Stimulated activated naive CD8-positive, alpha-beta T cell treated with anti-CD3 and anti-CD28 coated beads, Interleukin-15, Interleukin-2, amounts not matched to agents 100 ng/mL and 50 ng/mL, for 24 hours (primary cell): ENCODE measurements around the gene FXYD4.
"Not testable (repeated sequence)": the region's sequence is repeated elsewhere in the genome, so short reads cannot be mapped to it uniquely, and the experiment has no call there.

Source experiments
- H3K27ac Mint-ChIP-seq: one replicate; pipeline ENCODE4 v1.8.0; 2021; ENCODE audit warnings: mild to moderate bottlenecking, mixed read lengths
- H3K27me3 Mint-ChIP-seq: one replicate; pipeline ENCODE4 v1.8.0; 2021; ENCODE audit warnings: mixed read lengths
- H3K36me3 Mint-ChIP-seq: one replicate; pipeline ENCODE4 v1.8.0; 2021; ENCODE audit warnings: low read depth, mixed read lengths
- H3K4me1 Mint-ChIP-seq: one replicate; pipeline ENCODE4 v1.8.0; 2021; ENCODE audit warnings: low read depth, mixed read lengths
- H3K4me3 Mint-ChIP-seq: one replicate; pipeline ENCODE4 v1.8.0; 2021; ENCODE audit warnings: mild to moderate bottlenecking, mixed read lengths
- H3K9me3 Mint-ChIP-seq: one replicate; pipeline ENCODE4 v1.8.0; 2021; ENCODE audit warnings: mixed read lengths

FXYD4 gene

DNA sequence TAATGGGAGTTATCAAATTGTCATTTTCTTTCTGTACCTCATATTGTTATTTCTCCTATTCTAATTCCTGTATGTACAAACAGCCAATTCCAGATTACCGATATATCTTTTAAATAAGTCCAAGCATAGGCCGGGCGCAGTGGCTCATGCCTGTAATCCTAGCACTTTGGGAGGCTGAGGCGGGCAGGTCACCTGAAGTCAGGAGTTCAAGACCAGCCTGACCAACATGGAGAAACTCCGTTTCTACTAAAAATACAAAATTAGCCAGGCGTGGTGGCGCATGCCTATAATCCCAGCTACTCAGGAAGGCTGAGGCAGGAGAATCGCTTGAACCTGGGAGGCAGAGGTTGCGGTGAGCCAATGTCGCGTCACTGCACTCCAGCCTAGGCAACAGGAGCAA lies 21.8 kb downstream of the FXYD4 start:
- not testable (repeated sequence) for H3K9me3 Mint-ChIP-seq, H3K27me3 Mint-ChIP-seq
- H3K36me3 Mint-ChIP-seq, result peaks cover 89% of the 10 kb centered on the region
- peak overlapping the region; percentile 33 for H3K4me3 Mint-ChIP-seq
- H3K27ac Mint-ChIP-seq, result peak overlapping the region; percentile 89
- H3K4me1 Mint-ChIP-seq, result peaks cover 80% of the 10 kb centered on the region

DNA sequence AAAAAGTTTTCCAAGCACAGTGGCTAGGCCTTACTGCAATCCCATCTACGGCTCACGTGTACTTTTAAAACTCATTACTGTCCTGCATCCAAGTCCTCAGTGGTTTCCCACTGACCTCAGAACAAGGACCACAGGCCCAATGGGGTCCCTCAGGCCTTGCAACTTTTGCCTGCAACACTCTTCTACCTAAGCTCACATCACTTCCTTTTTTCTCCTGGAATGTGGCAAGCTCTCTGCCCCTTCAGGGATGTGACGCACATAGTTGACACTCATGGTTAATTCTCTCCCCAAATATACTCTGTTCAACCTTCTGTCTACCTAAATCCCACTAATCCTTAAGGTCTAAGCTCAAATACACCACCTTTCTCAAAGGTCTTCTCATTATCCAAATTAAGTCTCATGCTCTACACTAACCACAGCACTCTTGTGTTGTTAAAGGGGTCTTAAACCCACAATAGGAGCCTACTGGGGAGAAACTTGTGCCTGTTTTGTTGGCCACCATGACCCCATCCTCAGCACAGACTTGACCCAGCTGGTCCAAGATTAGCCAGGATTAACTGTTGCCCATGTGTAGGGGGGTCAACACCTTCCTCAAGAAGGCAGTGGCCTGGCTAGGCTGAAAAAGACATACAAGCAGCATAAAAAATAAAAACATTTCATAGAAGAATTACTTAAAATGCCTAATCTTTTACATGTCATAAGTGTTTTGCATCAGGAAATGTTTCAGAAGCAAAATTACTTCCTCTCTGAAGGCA lies 22.3 kb downstream of the FXYD4 start:
- H3K27ac Mint-ChIP-seq, result peak overlapping the region; percentile 89
- peaks cover 78% of the 10 kb centered on the region for H3K4me1 Mint-ChIP-seq
- no peaks in the 10 kb centered on the region for H3K9me3 Mint-ChIP-seq
- peaks cover 86% of the 10 kb centered on the region for H3K36me3 Mint-ChIP-seq
- H3K27me3 Mint-ChIP-seq, result no peaks in the 10 kb centered on the region
- H3K4me3 Mint-ChIP-seq, result peak overlapping the region; percentile 42

DNA sequence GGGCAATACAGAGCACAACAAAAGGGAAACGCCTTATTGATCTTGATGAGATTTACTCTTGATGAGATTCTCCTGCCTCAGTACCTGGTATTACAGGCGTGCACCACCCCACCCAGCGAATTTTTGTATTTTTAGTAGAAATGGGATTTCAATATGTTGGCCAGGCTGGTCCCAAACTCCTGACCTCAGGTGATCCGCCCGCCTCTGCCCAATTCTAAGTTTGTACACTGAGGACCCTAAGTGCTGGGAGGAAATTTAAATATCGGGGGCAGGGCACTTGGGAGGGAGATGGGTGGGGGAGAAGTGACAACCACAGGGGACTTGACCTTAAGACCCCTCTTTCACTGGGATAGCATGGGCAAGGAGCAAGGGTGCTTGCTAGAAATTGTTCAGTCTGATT lies 23.4 kb downstream of the FXYD4 start:
- peak overlapping the region; percentile 88 for H3K4me3 Mint-ChIP-seq
- peak overlapping the region; percentile 92 for H3K27ac Mint-ChIP-seq
- H3K9me3 Mint-ChIP-seq, result no peaks in the 10 kb centered on the region

DNA sequence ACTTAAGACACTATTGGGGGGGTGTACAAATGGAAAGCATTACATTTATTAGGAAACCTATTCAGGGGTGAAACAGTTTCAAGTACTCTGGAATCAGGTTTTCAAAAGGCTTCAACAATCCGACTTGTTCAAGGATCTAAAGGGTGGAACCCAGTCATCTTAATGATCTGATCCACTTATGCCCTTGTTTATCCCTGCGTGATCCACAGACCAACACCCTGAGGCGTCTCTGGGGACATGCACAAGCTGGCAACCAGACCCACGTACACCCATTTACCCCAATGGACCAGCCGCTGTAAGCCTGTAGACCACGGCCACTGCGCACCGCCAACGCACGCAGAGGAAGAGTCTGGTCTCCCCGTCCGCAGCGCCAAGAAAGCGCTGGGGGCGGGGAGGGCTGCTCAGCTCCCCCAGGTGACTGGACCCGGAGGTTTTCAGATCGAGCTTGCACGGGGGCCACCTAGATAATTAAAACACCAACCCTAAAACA lies 24.2 kb downstream of the FXYD4 start:
- Mint-ChIP-seq H3K36me3 (peaks cover 84% of the 10 kb centered on the region), H3K4me1 (peaks cover 77% of the 10 kb centered on the region), H3K9me3 (no peaks in the 10 kb centered on the region), H3K4me3 (peak overlapping the region; percentile 88), H3K27ac (peak overlapping the region; percentile 92), H3K27me3 (no peaks in the 10 kb centered on the region)

More for the DNA sequence above, 23.4 kb downstream of the FXYD4 start:
- peaks cover 77% of the 10 kb centered on the region for H3K4me1 Mint-ChIP-seq
- peaks cover 85% of the 10 kb centered on the region for H3K36me3 Mint-ChIP-seq
- no peaks in the 10 kb centered on the region for H3K27me3 Mint-ChIP-seq

DNA sequence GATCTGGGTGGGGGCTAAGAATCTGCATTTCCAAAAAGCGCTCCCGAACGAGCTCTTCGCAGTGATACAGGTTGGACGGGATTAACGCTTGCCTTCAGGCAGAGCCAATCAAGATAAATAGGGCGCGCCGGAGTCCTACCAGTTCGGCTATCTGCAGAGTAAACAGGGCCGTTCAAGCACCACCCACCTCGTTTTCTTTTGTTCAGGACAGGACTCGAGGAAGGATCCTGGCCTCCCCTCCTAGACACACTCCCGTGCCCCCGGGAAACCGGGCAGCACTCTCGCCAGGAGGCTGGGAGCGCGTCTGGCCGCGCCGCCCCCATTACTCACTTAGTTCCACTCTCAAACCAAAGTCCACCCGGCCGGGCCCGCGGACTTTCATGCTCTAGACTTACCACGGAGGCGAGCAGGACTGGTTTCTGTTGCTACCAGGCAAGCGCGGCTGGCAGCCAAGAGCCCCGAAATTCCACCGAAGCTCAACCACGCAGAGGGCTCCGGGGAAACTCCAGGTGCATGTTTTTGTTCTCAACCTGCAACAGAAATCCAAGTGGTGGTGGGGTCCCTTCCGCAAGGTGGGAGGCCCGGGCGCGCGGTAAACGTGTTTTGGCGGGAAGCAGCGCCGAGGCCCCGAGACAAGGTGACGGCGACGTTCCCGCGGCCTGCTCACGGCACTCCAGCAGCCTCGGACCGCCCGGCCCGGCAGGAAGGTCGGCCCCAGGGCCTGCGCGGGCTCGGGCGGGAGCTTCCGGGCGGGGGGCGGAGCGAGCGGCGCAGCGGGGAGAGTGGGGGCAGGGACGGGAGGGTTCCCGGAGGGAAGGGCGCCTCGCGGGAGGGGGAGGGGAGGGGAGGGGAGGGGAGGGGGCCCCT lies 24.9 kb downstream of the FXYD4 start:
- Mint-ChIP-seq H3K27me3 (no peaks in the 10 kb centered on the region), H3K27ac (peak overlapping the region; percentile 92), H3K36me3 (peaks cover 81% of the 10 kb centered on the region), H3K9me3 (no peaks in the 10 kb centered on the region), H3K4me1 (peaks cover 77% of the 10 kb centered on the region), H3K4me3 (peak overlapping the region; percentile 93)

DNA sequence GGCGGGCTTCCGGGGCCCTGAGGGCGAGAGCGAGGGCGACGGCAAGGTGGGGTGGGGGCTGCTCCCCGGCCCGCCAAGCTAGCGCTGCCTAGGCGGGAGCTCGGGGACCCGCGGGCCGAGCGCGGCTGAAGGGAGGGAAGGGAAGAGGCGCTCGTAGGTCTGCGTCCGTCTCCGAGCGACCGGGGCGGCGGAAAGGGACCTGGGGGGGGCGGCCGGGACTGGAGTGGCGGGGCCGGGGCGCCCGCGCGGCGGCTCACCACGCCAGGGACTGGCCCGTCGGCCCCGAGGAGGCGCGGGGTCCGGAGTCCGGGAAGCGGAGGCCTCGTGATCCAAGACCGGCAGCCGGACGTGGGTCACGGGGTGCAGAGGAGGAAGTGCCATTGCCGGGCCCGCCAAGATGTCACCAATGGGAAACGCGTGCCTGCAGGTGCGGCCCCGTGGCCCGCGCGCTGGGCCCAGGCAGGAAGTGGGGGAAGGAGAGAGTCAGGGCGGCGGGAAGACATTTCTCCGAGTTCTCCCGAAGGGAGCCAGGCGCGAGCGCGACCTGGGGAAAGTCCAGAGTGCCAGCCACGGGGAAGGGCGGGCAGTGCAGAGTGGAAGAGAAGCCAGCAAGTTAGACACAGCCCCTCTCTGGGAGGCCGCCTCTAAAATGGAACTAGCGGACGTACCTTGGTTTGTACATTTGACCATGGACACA lies 25.6 kb downstream of the FXYD4 start:
- Mint-ChIP-seq H3K4me3 (peak overlapping the region; percentile 93), H3K36me3 (peaks cover 82% of the 10 kb centered on the region), H3K27me3 (no peaks in the 10 kb centered on the region), H3K27ac (peak overlapping the region; percentile 91), H3K4me1 (peaks cover 80% of the 10 kb centered on the region), H3K9me3 (no peaks in the 10 kb centered on the region)

DNA sequence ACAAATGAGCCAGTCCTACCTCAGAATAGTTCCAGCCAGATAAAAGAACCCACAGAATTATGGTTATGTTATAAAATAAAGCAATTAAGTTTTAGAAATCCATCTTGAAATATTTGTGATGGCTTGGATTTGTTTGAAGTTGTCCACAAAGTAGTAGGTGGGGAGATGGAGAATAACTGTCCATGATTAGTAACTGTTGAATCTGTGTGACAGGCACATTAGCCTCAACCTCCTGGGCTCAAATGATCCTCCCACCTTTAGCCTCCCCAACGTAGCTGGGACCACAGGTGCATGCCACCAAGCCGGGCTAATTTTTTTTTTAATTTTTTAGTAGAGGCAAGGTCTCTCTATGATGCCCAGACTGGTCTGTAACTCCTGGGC lies 27.5 kb downstream of the FXYD4 start:
- no peaks in the 10 kb centered on the region for H3K9me3 Mint-ChIP-seq
- H3K36me3 Mint-ChIP-seq, result peaks cover 82% of the 10 kb centered on the region
- peaks cover 82% of the 10 kb centered on the region for H3K4me1 Mint-ChIP-seq
- H3K4me3 Mint-ChIP-seq, result peak overlapping the region; percentile 93
- H3K27ac Mint-ChIP-seq, result peak overlapping the region; percentile 91
- no peaks in the 10 kb centered on the region for H3K27me3 Mint-ChIP-seq

DNA sequence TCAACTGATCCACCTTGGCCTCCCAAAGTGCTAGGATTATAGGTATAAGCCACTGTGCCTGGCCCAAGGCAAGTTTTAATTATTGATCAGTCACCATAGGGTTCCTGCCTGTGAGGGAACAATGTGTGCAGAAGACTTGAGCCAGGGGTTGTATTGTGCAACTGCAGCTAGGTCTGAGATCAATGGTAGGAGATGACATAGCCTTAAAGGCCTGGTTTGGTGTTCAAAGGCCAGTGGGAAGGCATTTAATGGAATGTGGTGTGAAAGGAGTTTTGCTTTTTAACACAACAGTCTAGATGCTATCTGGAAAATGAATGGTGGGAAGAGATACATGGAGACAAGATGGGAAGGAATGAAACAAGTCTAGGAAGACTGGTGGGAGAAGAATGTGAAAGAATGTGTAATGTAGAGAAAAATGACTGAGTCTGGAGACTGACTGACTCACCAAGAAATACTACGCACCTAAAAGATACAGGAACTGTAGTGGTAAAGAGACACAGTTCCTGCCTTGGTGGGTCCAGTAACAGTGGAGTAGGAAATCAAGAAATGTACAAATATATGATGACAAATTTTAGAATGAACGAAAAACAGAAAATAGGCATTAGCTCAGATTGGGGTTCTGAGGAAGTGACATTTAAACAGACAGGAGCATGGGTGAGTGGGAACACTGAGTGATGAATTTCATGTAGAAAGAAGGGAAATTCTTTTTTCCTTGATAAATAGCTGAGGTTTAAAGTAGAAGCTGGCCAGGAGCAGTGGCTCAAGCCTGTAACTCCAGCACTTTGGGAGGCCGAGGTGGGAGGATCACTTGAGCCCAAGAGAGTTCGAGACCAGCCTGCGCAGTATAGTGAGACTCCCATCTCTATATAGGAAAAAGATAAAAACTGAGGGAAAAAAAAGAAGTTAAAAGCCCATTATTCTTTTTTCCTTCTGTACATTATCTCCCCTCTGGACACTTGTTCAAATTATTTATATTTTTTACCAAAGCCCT lies 28.2 kb downstream of the FXYD4 start:
- H3K36me3 Mint-ChIP-seq, result peaks cover 83% of the 10 kb centered on the region
- no peaks in the 10 kb centered on the region for H3K9me3 Mint-ChIP-seq
- H3K27ac Mint-ChIP-seq, result peak overlapping the region; percentile 93
- peak overlapping the region; percentile 93 for H3K4me3 Mint-ChIP-seq
- peaks cover 83% of the 10 kb centered on the region for H3K4me1 Mint-ChIP-seq
- H3K27me3 Mint-ChIP-seq, result no peaks in the 10 kb centered on the region

DNA sequence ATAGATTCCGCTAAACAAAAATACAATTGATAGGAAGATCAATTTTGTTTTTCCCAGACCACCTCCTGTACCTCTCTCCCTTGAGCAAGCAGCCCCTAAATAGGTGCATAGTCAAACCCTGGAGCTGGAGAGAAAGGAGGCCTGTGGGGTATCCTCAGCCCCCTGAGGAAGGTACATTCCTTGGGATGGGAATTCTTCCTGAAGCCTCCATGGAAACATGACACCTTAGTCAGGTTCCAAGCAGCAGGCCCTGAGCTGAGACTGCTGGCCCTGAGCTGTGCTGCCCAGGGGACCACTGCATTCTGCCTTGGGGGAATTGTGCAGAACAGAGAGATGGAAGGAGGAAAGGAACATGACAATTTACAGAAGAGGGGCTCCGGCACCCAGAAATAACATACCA lies 30.2 kb downstream of the FXYD4 start:
- H3K27me3 Mint-ChIP-seq, result no peaks in the 10 kb centered on the region
- peaks cover 83% of the 10 kb centered on the region for H3K36me3 Mint-ChIP-seq

DNA sequence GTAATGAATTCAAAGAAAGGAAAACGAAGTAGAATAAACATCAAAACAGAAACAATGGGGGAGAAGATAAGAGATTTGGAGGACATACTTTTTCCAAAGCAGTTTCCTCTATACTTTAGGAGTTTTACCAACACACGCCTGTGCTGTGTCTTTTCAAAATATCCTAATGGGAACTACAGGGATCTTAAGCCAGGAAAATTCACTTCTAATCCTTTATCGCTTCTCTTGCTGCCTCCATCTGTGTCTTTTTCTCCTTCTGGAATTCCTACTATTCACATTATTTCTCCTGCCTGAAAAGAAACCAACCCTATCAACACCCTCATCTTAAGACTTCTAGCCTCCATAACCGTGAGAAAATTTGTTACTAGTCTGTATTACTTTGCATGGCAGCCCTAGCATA lies 30.7 kb downstream of the FXYD4 start:
- Mint-ChIP-seq H3K27me3 (no peaks in the 10 kb centered on the region), H3K36me3 (peaks cover 84% of the 10 kb centered on the region), H3K4me1 (peaks cover 75% of the 10 kb centered on the region), H3K4me3 (peak overlapping the region; percentile 93), H3K27ac (peak overlapping the region; percentile 93), H3K9me3 (no peaks in the 10 kb centered on the region)

More for the DNA sequence above, 30.2 kb downstream of the FXYD4 start:
- peaks cover 77% of the 10 kb centered on the region for H3K4me1 Mint-ChIP-seq
- peak overlapping the region; percentile 93 for H3K27ac Mint-ChIP-seq
- H3K4me3 Mint-ChIP-seq, result peak overlapping the region; percentile 93
- H3K9me3 Mint-ChIP-seq, result no peaks in the 10 kb centered on the region

DNA sequence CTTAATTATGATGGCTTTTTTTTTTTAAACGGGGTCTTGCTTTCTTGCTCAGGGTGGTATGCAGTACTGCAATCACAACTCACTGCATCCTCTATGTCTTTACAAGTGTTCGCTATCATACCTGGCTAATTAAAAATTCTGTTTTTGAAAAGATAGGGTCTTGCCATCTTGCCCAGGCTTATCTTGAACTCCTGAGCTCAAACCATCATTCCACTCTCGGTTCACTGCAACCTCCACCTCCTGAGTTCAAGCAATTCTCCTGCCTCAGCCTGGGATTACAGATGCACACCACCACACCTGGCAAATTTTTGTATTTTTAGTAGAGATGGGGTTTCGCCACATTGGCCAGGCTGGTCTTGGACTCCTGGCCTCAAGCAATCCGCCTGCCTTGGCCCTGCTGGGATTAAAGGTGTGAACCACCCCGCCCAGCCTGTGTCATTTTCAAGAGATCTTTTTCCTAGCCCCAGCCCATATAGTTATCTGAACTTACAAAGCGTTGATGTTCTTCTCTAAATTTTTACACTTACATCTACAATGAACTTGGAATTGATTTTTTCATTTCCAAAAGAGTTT lies 31.5 kb downstream of the FXYD4 start:
- Mint-ChIP-seq H3K4me3 (peak overlapping the region; percentile 93), H3K27ac (peak overlapping the region; percentile 93), H3K4me1 (peaks cover 71% of the 10 kb centered on the region), H3K9me3 (no peaks in the 10 kb centered on the region), H3K27me3 (no peaks in the 10 kb centered on the region), H3K36me3 (peaks cover 83% of the 10 kb centered on the region)

DNA sequence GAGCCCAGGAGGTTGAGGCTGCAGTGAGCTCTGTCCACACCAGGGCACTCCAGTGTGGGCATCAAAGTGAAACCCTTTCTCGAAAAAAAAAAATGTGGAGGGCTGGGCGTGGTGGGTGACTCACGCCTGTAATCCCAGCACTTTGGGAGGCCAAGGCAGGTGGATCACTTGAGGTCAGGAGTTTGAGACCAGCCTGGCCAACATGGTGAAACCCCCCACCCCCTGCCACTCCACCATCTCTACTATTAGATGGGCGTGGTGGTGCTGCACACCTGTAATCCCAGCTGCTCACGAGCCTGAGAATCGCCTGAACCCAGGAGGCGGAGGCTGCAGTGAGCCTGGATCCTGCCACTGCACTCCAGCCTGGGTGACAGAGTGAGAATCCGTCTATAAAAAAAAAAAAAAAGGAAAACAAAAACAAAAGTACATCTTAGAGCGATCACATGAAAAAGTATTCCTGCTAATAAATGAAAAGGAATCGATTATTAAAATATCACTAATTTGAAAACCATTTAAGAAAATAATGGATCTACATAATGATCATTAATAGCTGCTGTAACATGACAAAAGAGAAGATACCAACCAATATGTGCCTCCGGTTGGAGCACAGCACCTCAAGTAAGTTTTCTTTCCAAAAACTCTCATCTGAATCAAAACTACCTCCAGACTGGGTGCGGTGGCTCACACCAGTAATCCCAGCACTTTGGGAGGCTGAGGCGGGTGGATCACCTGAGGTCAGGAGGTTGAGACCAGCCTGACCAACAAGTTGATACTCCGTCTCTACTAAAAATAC lies 32.7 kb downstream of the FXYD4 start:
- Mint-ChIP-seq H3K9me3 (no peaks in the 10 kb centered on the region), H3K36me3 (peaks cover 82% of the 10 kb centered on the region), H3K4me3 (peak overlapping the region; percentile 93), H3K27me3 (no peaks in the 10 kb centered on the region), H3K4me1 (peaks cover 63% of the 10 kb centered on the region), H3K27ac (peak overlapping the region; percentile 93)

DNA sequence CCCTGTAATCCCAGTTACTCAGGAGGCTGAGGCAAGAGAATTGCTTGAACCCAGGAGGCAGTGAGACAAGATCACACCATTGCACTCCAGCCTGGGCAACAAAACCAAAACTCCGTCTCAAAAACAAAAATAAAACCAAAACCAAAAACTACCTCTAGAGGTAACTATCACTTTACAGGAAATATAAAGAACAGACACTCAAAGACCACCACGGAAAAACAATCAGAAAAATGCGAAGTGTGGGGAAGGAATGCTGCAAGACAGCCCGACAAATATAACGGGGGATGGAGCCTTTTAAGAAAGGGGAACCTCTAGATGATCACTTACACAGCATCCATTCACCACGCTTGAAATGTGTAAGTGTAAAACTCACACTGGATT lies 33.3 kb downstream of the FXYD4 start:
- Mint-ChIP-seq H3K27me3 (no peaks in the 10 kb centered on the region), H3K4me3 (peak overlapping the region; percentile 93), H3K9me3 (no peaks in the 10 kb centered on the region), H3K36me3 (peaks cover 77% of the 10 kb centered on the region), H3K4me1 (peaks cover 58% of the 10 kb centered on the region), H3K27ac (peak overlapping the region; percentile 93)
